K562 (cell line): ENCODE data around the gene PGF. TPM values are rescaled to one million over a fixed set of nuclear protein-coding genes. Genes with fewer than 3 reads are reported as not detected.

Source experiments
- ATAC-seq: fragments of 200-7000 bp; cut with Tn5 transposase; 3 replicates; pipeline ENCODE4 v1.9.1; 2020; ENCODE audit warnings: moderate library complexity
- BruUV-seq: library from RNA; stranded (reverse); fragments of 400-500 nt; replicated peaks from 2 replicates; lab custom pipeline; 2021; lab: Mats Ljungman, UMichigan
- CTCF ChIA-PET: fragments of 300-600 bp; formaldehyde crosslinking; extraction: SDS; loops from one replicate; lab custom pipeline; 2021; ENCODE audit warnings: low intra/inter-chr PET ratio; lab: Yijun Ruan, JAX
- POLR2A ChIA-PET: fragments of 300-600, 350-650 bp; sonication (Branson Sonifier 250); formaldehyde crosslinking; extraction: SDS; loops from one replicate; lab custom pipeline; 2021; ENCODE audit warnings: antibody characterized with exemption, inconsistent platforms; lab: Yijun Ruan, JAX
- DNase-seq, 4 experiments: peaks; one replicate each; pipeline versions ENCODE4 v3.0.0 to v3.0.0-alpha.2; 2011 to 2018; ENCODE audit warnings: low spot score in 3 of 4, mixed read lengths in 3 of 4; ENCODE audit errors: extremely low read depth in 1 of 4
- FAIRE-seq: peaks from 2 replicates; lab custom pipeline; 2011; peaks lifted over from hg19 to GRCh38; lab: Jason Lieb, UNC
- H2AFZ ChIP-seq: 2 replicates; pipeline ENCODE4 v1.6.0; 2011; ENCODE audit warnings: low read depth, low read length, control low read depth, inconsistent platforms
- H3K27ac ChIP-seq: fragments of 200-600 bp; 3 replicates; pipeline ENCODE4 v1.8.0; 2011; ENCODE audit warnings: low read depth, mild to moderate bottlenecking, control low read depth, inconsistent platforms, low read length, moderate library complexity, mixed read lengths; ENCODE audit errors: extremely low read depth
- H3K27me3 ChIP-seq, 2 experiments: fragments of 300-600 bp in 1 of 2; 2 replicates in 1 of 2; 3 replicates in 1 of 2; pipeline versions ENCODE4 v1.6.0 to v1.8.0; 2011; ENCODE audit warnings: inconsistent platforms in 2 of 2, low read length in 2 of 2, mild to moderate bottlenecking in 1 of 2, mixed read lengths in 1 of 2, moderate library complexity in 1 of 2; ENCODE audit not compliant: control insufficient read depth in 2 of 2, insufficient read depth in 2 of 2
- H3K36me3 ChIP-seq: fragments of 300-600 bp; 3 replicates; pipeline ENCODE4 v1.8.0; 2011; ENCODE audit warnings: mild to moderate bottlenecking, low read length, inconsistent platforms; ENCODE audit not compliant: control insufficient read depth, insufficient read depth
- H3K4me1 ChIP-seq, 2 experiments: fragments of 200-600 bp in 1 of 2; replicated peaks in 1 of 2; 2 replicates in 1 of 2; 3 replicates in 1 of 2; pipeline versions ENCODE4 v1.5.1 to v1.8.0; 2011; ENCODE audit warnings: inconsistent platforms in 2 of 2, low read length in 2 of 2, mild to moderate bottlenecking in 1 of 2, mixed read lengths in 1 of 2, moderate library complexity in 1 of 2; ENCODE audit not compliant: control insufficient read depth in 2 of 2, insufficient read depth in 2 of 2
- H3K4me2 ChIP-seq: 2 replicates; pipeline ENCODE4 v1.6.1; 2011; ENCODE audit warnings: low read length, control low read depth, inconsistent platforms, mixed read lengths; ENCODE audit not compliant: insufficient read depth
- H3K4me3 ChIP-seq: fragments of 200-600 bp; sonication (generic), shearing (Covaris generic); 2 replicates; pipeline ENCODE4 v1.5.1; 2016; ENCODE audit warnings: control low read depth, inconsistent platforms
- H3K79me2 ChIP-seq: fragments of 200-600 bp; 3 replicates; pipeline ENCODE4 v1.8.0; 2011; ENCODE audit warnings: low read length, inconsistent platforms; ENCODE audit not compliant: control insufficient read depth, insufficient read depth
- H3K9ac ChIP-seq, 2 experiments: 2 replicates each; pipeline versions ENCODE4 v1.6.0 to v1.6.1; 2011; ENCODE audit warnings: low read depth in 2 of 2, low read length in 2 of 2, control low read depth in 1 of 2, inconsistent platforms in 1 of 2, mild to moderate bottlenecking in 1 of 2, mixed read lengths in 1 of 2; ENCODE audit not compliant: insufficient read depth in 1 of 2
- H3K9me1 ChIP-seq: one replicate; pipeline ENCODE4 v1.6.0; 2011; ENCODE audit warnings: inconsistent platforms, mild to moderate bottlenecking, low read length, moderate library complexity; ENCODE audit not compliant: control insufficient read depth, insufficient read depth
- H3K9me3 ChIP-seq: replicated peaks from 2 replicates; pipeline ENCODE4 v1.5.1; 2011; ENCODE audit warnings: low read depth, low read length, inconsistent platforms; ENCODE audit not compliant: control insufficient read depth, insufficient read depth
- H4K20me1 ChIP-seq: replicated peaks from 2 replicates; pipeline ENCODE4 v1.6.1; 2011; ENCODE audit warnings: low read length, inconsistent platforms, mixed read lengths; ENCODE audit not compliant: control insufficient read depth, insufficient read depth
- ASH1L ChIP-seq: fragments of 450-650 bp; IDR thresholded peaks from 2 replicates; pipeline ENCODE4 v1.6.1; 2018; ENCODE audit warnings: borderline replicate concordance, mild to moderate bottlenecking, low read depth; ENCODE audit not compliant: partially characterized antibody
- CBX8 ChIP-seq: fragments of 200-600 bp; sonication (generic); IDR thresholded peaks from 2 replicates; pipeline ENCODE4 v1.6.1; 2012; ENCODE audit warnings: borderline replicate concordance, mixed run types, low read depth, mild to moderate bottlenecking, moderate library complexity, mixed read lengths, low read length, control low read depth, inconsistent platforms; ENCODE audit not compliant: poor library complexity, severe bottlenecking; ENCODE audit errors: extremely low read depth
- CHD4 ChIP-seq: fragments of 200-600 bp; sonication (generic); IDR thresholded peaks from 3 replicates; pipeline ENCODE4 v1.6.1; 2012; ENCODE audit warnings: low read depth, mild to moderate bottlenecking, mixed read lengths, low read length, inconsistent platforms; ENCODE audit not compliant: insufficient read depth, insufficient replicate concordance, poor library complexity, severe bottlenecking
- FOXA3 ChIP-seq, 2 experiments: fragments of 450-650 bp in 1 of 2; sonication (generic) in 1 of 2; formaldehyde crosslinking; IDR thresholded peaks in 1 of 2; conservative IDR thresholded peaks in 1 of 2; 2 replicates each; pipeline versions ENCODE4 v1.4.0 to v1.8.0; 2020 to 2022; ENCODE audit warnings: mild to moderate bottlenecking in 2 of 2, missing genetic modification reagents in 1 of 2
- FOXP1 ChIP-seq: sonication (generic); formaldehyde crosslinking; IDR thresholded peaks from 2 replicates; pipeline ENCODE4 v1.8.0; 2022; ENCODE audit warnings: mild to moderate bottlenecking, missing genetic modification reagents
- HNRNPUL1 ChIP-seq: fragments of 200-400 bp; formaldehyde crosslinking; IDR thresholded peaks from 2 replicates; pipeline ENCODE4 v1.6.1; 2017; ENCODE audit warnings: low read length
- MGA ChIP-seq: fragments of 450-650 bp; IDR thresholded peaks from 2 replicates; pipeline ENCODE4 v1.6.1; 2016; ENCODE audit warnings: mild to moderate bottlenecking, moderate library complexity
- NELFE ChIP-seq: IDR thresholded peaks from 2 replicates; pipeline ENCODE4 v1.6.1; 2011; ENCODE audit warnings: mild to moderate bottlenecking; ENCODE audit not compliant: insufficient read depth, insufficient read length
- YBX1 ChIP-seq: fragments of 450-650 bp; IDR thresholded peaks from 2 replicates; pipeline ENCODE4 v1.7.1; 2016; ENCODE audit warnings: mild to moderate bottlenecking
- WGBS: fragments of 100-300 bp; shearing (Covaris generic); methylation state at CpG from one replicate; pipeline ENCODE4 v1.1.6; 2016; ENCODE audit warnings: low coverage, mixed read lengths; ENCODE audit not compliant: insufficient coverage; ENCODE audit errors: missing lambda C conversion rate; 5-methylcytosine and 5-hydroxymethylcytosine counted together
- in situ Hi-C: fragments of 300-500 bp; cut with MboI; formaldehyde crosslinking; loops from 4 replicates; pipeline ENCODE4 v1.15.0; 2018; ENCODE audit warnings: inconsistent platforms, mixed read lengths
- intact Hi-C: fragments of 100-400 bp; cut with micrococcal nuclease; formaldehyde crosslinking; loops from 2 replicates; pipeline ENCODE4 v1.14.2; 2022
- polyA plus RNA-seq, 8 experiments: library from polyadenylated mRNA; depleted of rRNA in 4 of 8; stranded (reverse) in 5 of 8; unstranded in 3 of 8; fragments of >200 nt; fragmentation: Nextera tagmentation in 2 of 8; fragmentation: Illumina TruSeq in 1 of 8; extraction: Ambion mirVana in 2 of 8; extraction: Trizol in 1 of 8; gene quantifications; 2 replicates each; pipeline versions ENCODE4 v1.2.1 to v1.2.3, GENCODE V29; 2011 to 2014; ENCODE audit warnings: inconsistent platforms in 1 of 8, missing spikeins in 1 of 8
- total RNA-seq, 7 experiments: library from RNA; depleted of rRNA in 6 of 7; stranded (reverse); fragments of >200 nt in 6 of 7; fragmentation: Illumina TruSeq in 2 of 7; extraction: Trizol in 2 of 7; gene quantifications; 2 replicates each; pipeline versions ENCODE4 v1.2.1 to v1.2.3, GENCODE V29; 2011 to 2021; ENCODE audit warnings: low replicate concordance in 1 of 7

The PGF gene
- total and polyA plus RNA-seq, 9 of the 15 experiments (the other 6 are each of a cell fraction or from before 2014, with no cell fraction given): 0.04 to 0.44 (median 0.18) TPM

- Histone ChIP-seq H3K27ac (no peak overlapping the region), H3K79me2 (no peaks in the 10 kb centered on the region), H3K27me3 (no peaks in the 10 kb centered on the region), H4K20me1 (no peaks in the 10 kb centered on the region), H3K9me1 (no peaks in the 10 kb centered on the region), H3K36me3 (no peaks in the 10 kb centered on the region), H3K9ac (no peak overlapping the region), H3K4me2 (no peak overlapping the region), H3K4me3 (no peak overlapping the region), H2AFZ (no peak overlapping the region), H3K9me3 (no peaks in the 10 kb centered on the region), H3K4me1 (peaks cover 0 to 55% of the 10 kb centered on the region in 2 experiments; a peak in 3 of 5 replicates)
- ATAC-seq (no peak), FAIRE-seq (no peak), DNase-seq (no peak)
- CTCF ChIA-PET: no interaction called here
- 23% methylated on average over 7 of the region's 18 CpGs for WGBS
- POLR2A ChIA-PET: interaction anchor here (0.6 to 1.4 kb wide), 2 partner anchors 10 to 17 kb away, joined by 3 to 5 read pairs; no protein-coding TSS in a partner anchor
- intact Hi-C loops: no loop called here
- BruUV-seq: no TSS peak
- in situ Hi-C loops: no loop called here
- TF ChIP-seq CHD4 (peak; percentile 73), CBX8 (no peak), FOXP1 (CRISPR knock-in tag) (no peak), MGA (no peak), FOXA3 (CRISPR knock-in tag; conservative IDR thresholded peaks at IDR 0.05 in 1 of 2, IDR thresholded peaks at IDR 0.05 in 1 of 2) (no peak), NELFE (no peak), HNRNPUL1 (no peak), ASH1L (no peak), YBX1 (no peak)
These were observed 2.5 kb downstream of the PGF start for GRCh38 chr14:74952697-74953484.
